Lower lobe of right lung (tissue), 2 donors: ENCODE results near the gene VEPH1. TPM values are rescaled to one million over a fixed set of nuclear protein-coding genes. Genes with fewer than 3 reads are reported as not detected.

Experiments
- ATAC-seq, 2 donors: fragments of 200-7000 bp; cut with Tn5 transposase; one replicate each; pipeline ENCODE4 v1.9.1; 2020 to 2022; ENCODE audit warnings: mild to moderate bottlenecking in 2 of 2, moderate library complexity in 2 of 2
- DNase-seq: peaks from one replicate; pipeline ENCODE4 v3.0.0-alpha.2; 2020
- H3K27ac ChIP-seq: fragments of 200-600 bp; one replicate; pipeline ENCODE4 v1.8.0; 2022
- H3K27me3 ChIP-seq: fragments of 200-600 bp; one replicate; pipeline ENCODE4 v1.8.0; 2022; ENCODE audit warnings: low read depth
- H3K36me3 ChIP-seq: fragments of 200-600 bp; one replicate; pipeline ENCODE4 v1.8.0; 2022; ENCODE audit warnings: mild to moderate bottlenecking
- H3K4me1 ChIP-seq: fragments of 200-600 bp; one replicate; pipeline ENCODE4 v1.8.0; 2022
- H3K4me3 ChIP-seq: fragments of 200-600 bp; one replicate; pipeline ENCODE4 v1.8.0; 2022; ENCODE audit warnings: mild to moderate bottlenecking
- H3K9me3 ChIP-seq: fragments of 200-600 bp; one replicate; pipeline ENCODE4 v1.8.0; 2022
- CTCF ChIP-seq: fragments of 200-600 bp; IDR thresholded peaks from one replicate; pipeline ENCODE4 v1.8.0; 2022; ENCODE audit warnings: antibody characterized with exemption, mild to moderate bottlenecking
- intact Hi-C: fragments of 100-400 bp; cut with DNase I; formaldehyde crosslinking; loops from one replicate; pipeline ENCODE4 v1.11.0; 2022
- total RNA-seq: library from RNA; stranded (reverse); fragmentation: NEBNext Ultra II Directional; extraction: Animal tissue kit (Norgen Biotek cat#: 25700); gene quantifications from one replicate; pipeline ENCODE4 v1.2.1, GENCODE V29; 2021
- donor health status: DM: no; HTN: yes; CAD: no; lungs with severe emphysema.

Gene VEPH1
- total RNA-seq, 1 donor from 2014 or later, result 116 TPM

- ATAC-seq (no peak), DNase-seq (no peak)
- intact Hi-C loops, result no loop called here
- Histone ChIP-seq H3K36me3 (no peaks in the 10 kb centered on the region), H3K27me3 (no peaks in the 10 kb centered on the region), H3K4me3 (no peak overlapping the region), H3K4me1 (no peaks in the 10 kb centered on the region), H3K9me3 (no peaks in the 10 kb centered on the region), H3K27ac (no peak overlapping the region)
- no peak for TF ChIP-seq CTCF
Measured at GRCh38 chr3:157398598-157398997, 104.6 kb downstream of the VEPH1 start.

- no peak for TF ChIP-seq CTCF
- H3K4me3 ChIP-seq, result no peak overlapping the region
- H3K4me1 ChIP-seq, result no peaks in the 10 kb centered on the region
- ATAC-seq, result no peak
- H3K27me3 ChIP-seq, result no peaks in the 10 kb centered on the region
- no peaks in the 10 kb centered on the region for H3K9me3 ChIP-seq
- no peak for DNase-seq
- no peak overlapping the region for H3K27ac ChIP-seq
- intact Hi-C loops, result no loop called here
- H3K36me3 ChIP-seq, result no peaks in the 10 kb centered on the region
Measured at GRCh38 chr3:157394411-157394810, 108.8 kb downstream of the VEPH1 start.

GRCh38 chr3:157393113-157393512 lies 110.1 kb downstream of the VEPH1 start:
- intact Hi-C loops, result no loop called here
- DNase-seq, result no peak
- no peaks in the 10 kb centered on the region for H3K36me3 ChIP-seq
- no peaks in the 10 kb centered on the region for H3K4me1 ChIP-seq
- H3K27ac ChIP-seq, result no peak overlapping the region
- H3K4me3 ChIP-seq, result no peak overlapping the region
- no peaks in the 10 kb centered on the region for H3K27me3 ChIP-seq
- no peak for ATAC-seq
- H3K9me3 ChIP-seq, result no peaks in the 10 kb centered on the region
- TF ChIP-seq CTCF, result no peak

- H3K27me3 ChIP-seq, result no peaks in the 10 kb centered on the region
- ATAC-seq (no peak), DNase-seq (no peak)
- TF ChIP-seq CTCF, result no peak
- no peak overlapping the region for H3K27ac ChIP-seq
- no peaks in the 10 kb centered on the region for H3K4me1 ChIP-seq
- no peaks in the 10 kb centered on the region for H3K36me3 ChIP-seq
- H3K9me3 ChIP-seq, result no peaks in the 10 kb centered on the region
- H3K4me3 ChIP-seq, result no peak overlapping the region
- intact Hi-C loops, result no loop called here
Measured at GRCh38 chr3:157392104-157392503, 111.1 kb downstream of the VEPH1 start.

- Histone ChIP-seq H3K36me3 (no peaks in the 10 kb centered on the region), H3K9me3 (no peaks in the 10 kb centered on the region), H3K27ac (no peak overlapping the region), H3K4me3 (no peak overlapping the region), H3K27me3 (no peaks in the 10 kb centered on the region), H3K4me1 (no peaks in the 10 kb centered on the region)
- no peak for ATAC-seq
- intact Hi-C loops, result no loop called here
- no peak for TF ChIP-seq CTCF
- no peak for DNase-seq
Measured at GRCh38 chr3:157390713-157391515, 112.3 kb downstream of the VEPH1 start.
